Uterus (tissue), 4 donors: Measurements from ENCODE around the gene MAN2B2. TPM values are rescaled to one million over a fixed set of nuclear protein-coding genes. Genes with fewer than 3 reads are reported as not detected.
A peak's percentile ranks its signal among the peaks of the same experiment; 100 is the strongest.

ENCODE experiments used
- DNase-seq, 2 donors: peaks; one replicate each; pipeline ENCODE4 v3.0.0-alpha.2; 2019 to 2020
- H3K27ac ChIP-seq, 2 donors: fragments of 200-600 bp; sonication (generic); 1 replicate in 1 of 2; 2 replicates in 1 of 2; pipeline ENCODE4 v1.5.1; 2016 to 2018
- H3K27me3 ChIP-seq, 2 donors: fragments of 200-600 bp; sonication (generic); one replicate each; pipeline ENCODE4 v1.5.1; 2018 to 2019; ENCODE audit warnings: control low read depth in 1 of 2
- H3K36me3 ChIP-seq, 2 donors: fragments of 200-600 bp; sonication (generic); one replicate each; pipeline ENCODE4 v1.5.1; 2019; ENCODE audit warnings: control low read depth in 1 of 2
- H3K4me1 ChIP-seq, 2 donors: fragments of 200-600 bp; sonication (generic); one replicate each; pipeline ENCODE4 v1.5.1; 2018 to 2019; ENCODE audit warnings: control low read depth in 1 of 2
- H3K4me3 ChIP-seq, 2 donors: fragments of 200-600 bp; sonication (generic); 1 replicate in 1 of 2; 2 replicates in 1 of 2; pipeline ENCODE4 v1.5.1; 2018 to 2019; ENCODE audit warnings: mild to moderate bottlenecking in 1 of 2
- H3K9me3 ChIP-seq, 2 donors: fragments of 200-600 bp; sonication (generic); one replicate each; pipeline ENCODE4 v1.5.1; 2019; ENCODE audit warnings: control low read depth in 1 of 2
- POLR2A ChIP-seq, 2 donors: fragments of 450-650 bp; IDR thresholded peaks; one replicate each; pipeline ENCODE4 v1.6.1; 2016; ENCODE audit warnings: antibody characterized with exemption in 2 of 2, mild to moderate bottlenecking in 1 of 2, moderate library complexity in 1 of 2
- intact Hi-C: fragments of 100-400 bp; cut with DNase I; formaldehyde crosslinking; loops from one replicate; pipeline ENCODE4 v1.15.1; 2023; ENCODE audit warnings: low total_unique reads
- total RNA-seq, 4 donors: library from RNA; depleted of rRNA in 3 of 4; stranded (reverse); fragments of >200 nt in 3 of 4; gene quantifications; one replicate each; pipeline versions ENCODE4 v1.1.0 to v1.2.4, GENCODE V29; 2014 to 2023
- TF ChIP-seq, protein P1 (sequence below), 4 experiments: fragments of 200-600 bp in 2 of 4; fragments of 450-650 bp in 2 of 4; sonication (generic) in 2 of 4; IDR thresholded peaks; one replicate each; pipeline ENCODE4 v1.5.1; 2016 to 2019; ENCODE audit warnings: antibody characterized with exemption in 4 of 4, mild to moderate bottlenecking in 2 of 4, moderate library complexity in 1 of 4
- donor health status: DM: yes; HTN: yes; CAD: no.

MAN2B2 gene
- total RNA-seq, 4 donors from 2014 or later, result 14.8 to 30.8 (median 19.2) TPM

- H3K9me3 ChIP-seq, result no peaks in the 10 kb centered on the region
- H3K4me3 ChIP-seq, result no peak overlapping the region
- intact Hi-C loops, result no loop called here
- no peaks in the 10 kb centered on the region for H3K36me3 ChIP-seq
- H3K27ac ChIP-seq, result no peak overlapping the region
- TF ChIP-seq, protein P1, sequence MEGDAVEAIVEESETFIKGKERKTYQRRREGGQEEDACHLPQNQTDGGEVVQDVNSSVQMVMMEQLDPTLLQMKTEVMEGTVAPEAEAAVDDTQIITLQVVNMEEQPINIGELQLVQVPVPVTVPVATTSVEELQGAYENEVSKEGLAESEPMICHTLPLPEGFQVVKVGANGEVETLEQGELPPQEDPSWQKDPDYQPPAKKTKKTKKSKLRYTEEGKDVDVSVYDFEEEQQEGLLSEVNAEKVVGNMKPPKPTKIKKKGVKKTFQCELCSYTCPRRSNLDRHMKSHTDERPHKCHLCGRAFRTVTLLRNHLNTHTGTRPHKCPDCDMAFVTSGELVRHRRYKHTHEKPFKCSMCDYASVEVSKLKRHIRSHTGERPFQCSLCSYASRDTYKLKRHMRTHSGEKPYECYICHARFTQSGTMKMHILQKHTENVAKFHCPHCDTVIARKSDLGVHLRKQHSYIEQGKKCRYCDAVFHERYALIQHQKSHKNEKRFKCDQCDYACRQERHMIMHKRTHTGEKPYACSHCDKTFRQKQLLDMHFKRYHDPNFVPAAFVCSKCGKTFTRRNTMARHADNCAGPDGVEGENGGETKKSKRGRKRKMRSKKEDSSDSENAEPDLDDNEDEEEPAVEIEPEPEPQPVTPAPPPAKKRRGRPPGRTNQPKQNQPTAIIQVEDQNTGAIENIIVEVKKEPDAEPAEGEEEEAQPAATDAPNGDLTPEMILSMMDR (IDR thresholded peaks at IDR 0.05), result no peak
- no peak for TF ChIP-seq POLR2A (IDR thresholded peaks at IDR 0.05)
- DNase-seq, result no peak
- no peaks in the 10 kb centered on the region for H3K27me3 ChIP-seq
- H3K4me1 ChIP-seq, result no peaks in the 10 kb centered on the region
These were observed 59.8 kb downstream of the MAN2B2 start for GRCh38 chr4:6634746-6635145.

DNA sequence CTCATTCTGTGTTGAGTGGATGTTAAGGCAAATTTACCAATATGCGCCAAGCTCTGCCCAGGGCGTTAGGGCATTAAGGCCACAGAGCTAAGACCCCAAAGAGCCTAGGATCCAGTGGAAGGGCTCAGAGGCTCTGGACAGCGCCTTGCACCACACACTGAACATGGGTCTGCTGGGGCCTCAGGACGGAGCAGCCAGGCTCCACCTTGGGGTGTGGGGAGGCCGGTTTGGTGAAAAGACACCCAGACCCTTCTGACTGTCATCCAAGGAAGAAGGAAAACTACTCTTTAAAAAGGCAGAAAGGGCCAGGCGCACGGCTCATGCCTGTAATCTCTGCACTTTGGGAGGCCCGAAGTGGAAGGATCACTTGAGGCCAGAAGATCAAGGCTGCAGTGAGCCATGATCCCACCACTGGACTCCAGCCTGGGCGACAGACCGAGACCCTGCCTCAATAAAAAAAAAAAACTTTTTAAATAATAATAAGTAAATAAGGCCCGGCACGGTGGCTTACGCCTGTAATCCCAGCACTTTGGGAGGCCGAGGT, 64.2 kb downstream of the MAN2B2 start:
- Histone ChIP-seq H3K27me3 (no peaks in the 10 kb centered on the region), H3K4me3 (no peak overlapping the region), H3K4me1 (peaks cover 0 to 11% of the 10 kb centered on the region in 2 donors), H3K36me3 (no peaks in the 10 kb centered on the region), H3K27ac (no peak overlapping the region), H3K9me3 (no peaks in the 10 kb centered on the region)
- intact Hi-C loops, result no loop called here
- no peak for DNase-seq
- TF ChIP-seq, protein P1 (IDR thresholded peaks at IDR 0.05), result no peak
- TF ChIP-seq POLR2A (IDR thresholded peaks at IDR 0.05), result no peak

GRCh38 chr4:6640292-6641163, 65.5 kb downstream of the MAN2B2 start, which contains the start of gene MRFAP1:
Gene MRFAP1 (plus strand): TSS chr4:6640685. CDS start chr4:6640863, 178 bp downstream.
- Histone ChIP-seq H3K27me3 (no peaks in the 10 kb centered on the region), H3K27ac (peak within 1 kb of the TSS; percentile 97), H3K4me3 (peak within 1 kb of the TSS; percentile 82 to 83), H3K9me3 (no peaks in the 10 kb centered on the region), H3K4me1 (peaks cover 0 to 11% of the 10 kb centered on the region in 2 donors), H3K36me3 (no peaks in the 10 kb centered on the region)
- intact Hi-C loops, result no loop called here
- TF ChIP-seq, protein P1 (IDR thresholded peaks at IDR 0.05), result peak in 2 of 4 experiments; percentile 4 to 5
- TF ChIP-seq POLR2A (IDR thresholded peaks at IDR 0.05), result peak; percentile 48 to 87
- peak; percentile 93 to 96 for DNase-seq

DNA sequence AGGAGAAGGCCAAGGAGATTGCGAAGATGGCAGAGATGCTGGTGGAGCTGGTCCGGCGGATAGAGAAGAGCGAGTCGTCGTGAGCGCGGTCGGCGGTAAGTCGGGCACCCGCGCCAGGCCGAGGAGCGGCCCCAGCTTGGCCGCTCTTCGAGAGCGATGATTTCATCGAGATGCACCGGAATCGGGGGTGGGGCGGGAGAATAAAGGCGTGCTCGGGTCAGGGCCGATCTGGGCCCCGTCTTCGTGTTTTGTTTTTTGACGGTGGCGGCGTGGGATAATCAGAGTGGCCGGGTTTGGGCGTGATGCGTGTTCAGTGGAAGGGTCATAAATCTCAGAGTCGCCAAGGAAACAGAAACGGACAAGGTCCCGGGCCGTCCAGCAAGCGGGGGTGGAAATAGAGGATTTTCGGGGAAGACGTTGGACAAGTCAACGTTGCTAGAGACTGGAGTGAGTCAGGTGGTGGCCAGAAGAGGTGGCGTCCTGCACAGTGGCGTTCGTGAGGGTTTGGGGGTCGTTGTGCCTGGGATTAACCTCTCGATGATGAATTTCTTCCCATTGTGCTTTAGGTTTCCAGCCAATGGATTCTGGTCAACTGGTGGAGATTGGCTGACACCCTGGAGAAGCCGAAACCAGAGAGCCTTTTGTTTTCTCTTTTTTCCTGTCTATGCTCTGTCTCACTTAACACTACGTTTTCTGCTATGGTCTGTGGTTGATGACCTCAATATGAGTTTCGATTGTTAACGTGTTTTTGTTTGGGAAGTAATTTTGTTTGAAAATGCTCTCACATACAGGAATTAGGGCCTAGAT, 66.4 kb downstream of the MAN2B2 start:
- H3K4me1 ChIP-seq, result peaks cover 0 to 11% of the 10 kb centered on the region in 2 donors
- H3K36me3 ChIP-seq, result no peaks in the 10 kb centered on the region
- no peak for TF ChIP-seq POLR2A (IDR thresholded peaks at IDR 0.05)
- intact Hi-C loops, result no loop called here
- DNase-seq, result peak; percentile 50 to 56
- peak overlapping the region; percentile 97 for H3K27ac ChIP-seq
- peak overlapping the region; percentile 82 to 83 for H3K4me3 ChIP-seq
- no peaks in the 10 kb centered on the region for H3K9me3 ChIP-seq
- no peaks in the 10 kb centered on the region for H3K27me3 ChIP-seq

GRCh38 chr4:6641971-6642320, 67.0 kb downstream of the MAN2B2 start:
- Histone ChIP-seq H3K36me3 (no peaks in the 10 kb centered on the region), H3K9me3 (no peaks in the 10 kb centered on the region), H3K27me3 (no peaks in the 10 kb centered on the region), H3K27ac (peak overlapping the region; percentile 97), H3K4me1 (peaks cover 0 to 11% of the 10 kb centered on the region in 2 donors), H3K4me3 (peak overlapping the region; percentile 82 to 83)
- TF ChIP-seq, protein P1 (IDR thresholded peaks at IDR 0.05), result no peak
- no peak for TF ChIP-seq POLR2A (IDR thresholded peaks at IDR 0.05)
- no peak for DNase-seq
- intact Hi-C loops, result no loop called here
